GM18517 (cell line): ENCODE measurements around the gene WFDC1.

Experiments
- ATAC-seq: cut with Tn5 transposase; IDR thresholded peaks from one replicate; pipeline ENCODE4 v1.9.1; 2021; ENCODE audit warnings: mild to moderate bottlenecking, moderate library complexity; ENCODE audit not compliant: unreplicated experiment

WFDC1 gene, protein sequence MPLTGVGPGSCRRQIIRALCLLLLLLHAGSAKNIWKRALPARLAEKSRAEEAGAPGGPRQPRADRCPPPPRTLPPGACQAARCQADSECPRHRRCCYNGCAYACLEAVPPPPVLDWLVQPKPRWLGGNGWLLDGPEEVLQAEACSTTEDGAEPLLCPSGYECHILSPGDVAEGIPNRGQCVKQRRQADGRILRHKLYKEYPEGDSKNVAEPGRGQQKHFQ

GRCh38 chr16:84294531-84295142, at the start of gene WFDC1:
Gene WFDC1 (plus strand): TSS chr16:84294878. CDS start chr16:84294972, 94 bp downstream.
- no peak for ATAC-seq

DNA sequence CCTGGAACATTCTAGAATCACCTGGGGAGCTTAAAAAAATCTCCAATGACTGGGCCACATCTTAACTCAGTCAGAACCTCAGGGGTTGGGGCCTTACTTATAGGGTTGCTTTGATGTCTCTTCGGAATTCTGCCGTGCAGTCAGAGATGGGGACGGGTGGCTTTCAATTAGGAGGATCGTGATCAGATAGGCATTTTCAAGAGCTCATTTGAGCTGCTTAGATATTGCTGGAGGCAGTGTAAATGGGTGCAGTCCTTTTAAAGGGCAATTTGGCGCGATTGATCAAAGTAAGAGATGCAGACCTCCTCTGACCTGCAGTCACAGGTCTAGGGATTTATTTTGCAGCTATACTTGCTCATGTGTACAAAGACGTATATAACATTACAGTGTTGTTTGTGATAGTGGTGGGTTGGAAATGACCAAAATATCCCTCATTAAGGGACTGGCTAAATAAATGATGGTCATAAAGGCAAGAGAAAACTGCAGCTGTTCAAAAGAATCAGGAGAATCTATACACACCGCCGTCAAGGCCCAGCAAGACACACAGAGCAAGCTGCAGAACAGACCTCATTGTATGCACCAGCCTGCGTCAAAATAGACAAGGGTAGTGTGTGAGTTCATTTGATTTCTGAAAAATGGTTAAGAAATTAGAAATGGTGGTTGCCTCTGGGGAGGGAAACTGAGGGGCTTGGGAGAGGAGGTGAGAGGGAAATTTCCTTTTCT, 48.6 kb upstream of the WFDC1 start:
- ATAC-seq = no peak

- ATAC-seq = no peak
Observed at GRCh38 chr16:84246679-84247077, 48.0 kb upstream of the WFDC1 start.

GRCh38 chr16:84247331-84247730, 47.3 kb upstream of the WFDC1 start:
- no peak for ATAC-seq

DNA sequence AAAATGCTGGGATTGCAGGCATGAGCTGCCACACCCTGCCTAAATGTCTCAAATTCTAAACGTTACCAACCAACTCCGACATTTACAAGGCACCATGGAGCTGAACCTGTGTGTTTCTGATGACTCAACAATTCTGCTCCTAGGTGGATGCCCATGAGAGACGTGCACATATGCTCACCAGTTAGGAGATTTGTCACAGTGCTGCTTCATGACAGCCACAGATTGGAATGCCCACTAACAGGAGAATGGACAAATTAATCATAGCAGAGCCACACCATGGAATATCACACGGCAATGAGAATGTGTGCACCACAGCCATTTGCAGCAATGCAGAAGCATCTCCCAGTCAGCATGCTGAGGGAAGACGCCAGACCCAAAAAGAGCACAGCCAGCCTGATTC, 46.8 kb upstream of the WFDC1 start:
- ATAC-seq = no peak

DNA sequence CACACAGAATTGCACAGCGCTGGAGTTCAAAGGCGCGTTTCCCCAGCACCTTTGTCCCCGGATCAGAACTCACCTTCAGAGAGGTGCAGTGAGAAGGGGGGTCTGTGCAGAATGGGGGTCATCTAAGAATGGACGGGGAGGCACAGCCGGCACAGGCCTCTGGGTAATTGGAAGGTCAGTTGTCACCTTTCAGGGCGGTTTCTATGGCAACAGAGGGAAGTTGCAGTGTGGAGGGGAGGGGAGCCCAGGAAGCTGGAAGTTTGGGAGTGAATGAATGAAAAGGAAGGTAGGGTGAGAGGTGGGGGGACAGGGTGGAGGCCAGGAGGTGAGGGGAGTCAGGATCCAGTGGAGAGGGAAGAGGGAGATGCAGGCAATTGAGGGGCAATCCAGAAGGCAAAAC, 42.5 kb upstream of the WFDC1 start:
- no peak for ATAC-seq

GRCh38 chr16:84253173-84253572, 41.5 kb upstream of the WFDC1 start:
- ATAC-seq = no peak

DNA sequence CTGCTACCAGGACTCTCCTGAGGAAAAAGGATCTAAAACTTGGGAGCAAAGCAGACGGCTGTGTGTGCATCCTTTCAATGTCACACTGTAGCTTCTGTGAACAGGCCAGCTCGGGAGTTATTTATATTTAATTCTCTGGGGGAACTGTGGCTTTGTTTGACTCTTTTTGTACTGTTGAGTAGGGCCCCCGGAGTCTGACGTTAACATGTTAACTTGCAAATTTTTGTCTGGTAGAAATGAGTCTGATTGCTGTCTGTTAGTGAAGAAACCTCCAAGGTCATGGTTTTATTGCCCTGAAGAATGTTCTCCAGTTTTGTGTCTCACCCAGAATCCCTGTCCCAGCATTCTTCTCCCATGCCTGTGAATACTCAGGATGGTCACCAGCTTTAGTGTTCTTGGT, 40.6 kb upstream of the WFDC1 start:
- ATAC-seq = no peak

DNA sequence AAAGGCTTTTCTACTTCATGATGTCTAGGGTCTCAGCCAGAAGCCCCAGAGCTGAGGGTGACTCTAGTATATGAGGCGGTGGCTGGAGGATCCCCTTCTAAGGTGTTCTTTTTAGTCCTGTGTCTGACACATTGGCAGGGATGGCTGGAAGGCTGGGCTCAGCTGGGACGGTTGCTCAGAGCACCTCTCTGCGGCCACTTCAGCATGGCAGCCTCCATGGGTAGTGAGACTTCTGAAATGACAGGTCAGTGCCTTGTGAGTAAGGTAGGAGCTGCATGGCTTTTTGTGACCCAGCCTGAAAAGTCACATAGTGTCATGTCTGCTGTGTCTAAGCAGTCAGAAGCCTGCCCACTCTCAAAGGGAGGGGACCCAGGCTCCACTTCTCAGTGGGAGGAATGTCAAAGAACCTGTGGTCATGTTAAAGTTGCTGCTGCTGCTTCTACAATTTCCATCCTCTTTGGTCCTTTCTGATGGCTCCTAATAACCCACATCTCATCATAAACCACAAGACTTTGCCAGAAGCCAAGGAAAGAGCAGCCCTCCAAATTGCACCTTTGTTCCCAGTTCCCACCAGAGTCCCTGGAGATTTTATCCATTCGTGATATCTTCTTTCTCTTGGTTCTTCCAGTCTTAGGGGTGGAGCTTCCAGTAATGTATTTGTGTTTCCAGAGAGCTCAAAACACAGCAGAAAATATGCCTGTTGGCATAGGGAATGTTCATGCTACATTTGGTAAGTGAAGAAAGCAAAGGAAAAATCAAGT, 39.4 kb upstream of the WFDC1 start:
- no peak for ATAC-seq

DNA sequence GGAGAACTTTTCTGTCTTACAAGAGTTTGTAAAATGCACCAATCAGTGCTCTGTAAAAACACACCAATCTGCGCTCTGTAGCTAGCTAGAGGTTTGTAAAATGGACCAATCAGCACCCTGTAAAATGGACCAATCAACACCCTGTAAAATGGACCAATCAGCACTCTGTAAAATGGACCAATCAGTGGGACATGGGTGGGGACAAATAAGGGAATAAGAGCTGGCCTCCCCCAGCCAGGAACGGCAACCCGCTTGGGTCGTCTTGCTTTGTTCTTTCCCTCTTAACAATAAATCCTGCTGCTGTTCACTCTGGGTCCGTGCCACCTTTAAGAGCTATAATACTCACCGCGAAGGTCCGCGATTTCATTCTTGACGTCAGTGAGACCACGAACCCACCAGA, 36.4 kb upstream of the WFDC1 start:
- ATAC-seq = no peak

DNA sequence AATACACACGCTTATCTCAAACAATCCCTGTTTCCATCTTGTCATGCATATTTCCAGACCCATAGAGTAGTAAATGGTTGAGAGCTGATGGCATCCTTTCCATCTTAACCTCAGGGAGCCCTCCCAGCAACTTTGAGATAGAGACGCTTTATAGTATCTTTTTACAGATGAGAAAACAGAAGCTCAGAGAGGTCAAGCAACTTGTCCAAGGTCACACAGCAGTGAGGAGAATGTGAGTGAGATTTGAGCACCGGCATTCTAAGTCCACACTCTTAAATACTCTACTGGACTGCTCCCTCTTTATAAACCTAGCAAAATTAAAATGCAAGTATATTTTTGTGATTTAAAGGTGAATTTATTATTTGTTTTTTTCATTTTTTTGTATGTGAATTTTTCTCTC, 35.0 kb upstream of the WFDC1 start:
- no peak for ATAC-seq

GRCh38 chr16:84260766-84261554, 33.7 kb upstream of the WFDC1 start:
- no peak for ATAC-seq

- no peak for ATAC-seq
Observed at GRCh38 chr16:84262031-84262430, 32.6 kb upstream of the WFDC1 start.

GRCh38 chr16:84262939-84263338, 31.7 kb upstream of the WFDC1 start:
- ATAC-seq = no peak

- ATAC-seq = no peak
Observed at GRCh38 chr16:84266451-84266850, 28.2 kb upstream of the WFDC1 start.

DNA sequence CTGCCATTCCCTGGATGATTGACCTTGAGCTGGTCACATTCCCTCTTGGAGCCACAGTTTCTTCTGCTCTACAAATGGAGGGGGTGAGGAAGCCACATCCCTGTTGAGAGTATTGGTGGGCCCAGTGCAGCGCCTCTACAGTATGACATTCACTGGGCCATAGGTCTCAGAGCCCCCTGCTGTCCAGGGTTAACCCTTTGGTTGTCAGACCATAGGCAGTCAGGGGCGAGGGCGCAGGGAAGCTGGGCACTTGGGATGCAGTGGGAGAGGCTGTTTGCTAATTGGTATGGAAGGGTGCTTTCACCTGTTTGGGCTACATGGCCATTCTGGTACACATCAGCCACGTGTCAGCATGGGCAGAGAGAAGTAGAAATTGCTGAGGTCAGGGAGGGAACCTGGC, 27.3 kb upstream of the WFDC1 start:
- ATAC-seq = no peak

DNA sequence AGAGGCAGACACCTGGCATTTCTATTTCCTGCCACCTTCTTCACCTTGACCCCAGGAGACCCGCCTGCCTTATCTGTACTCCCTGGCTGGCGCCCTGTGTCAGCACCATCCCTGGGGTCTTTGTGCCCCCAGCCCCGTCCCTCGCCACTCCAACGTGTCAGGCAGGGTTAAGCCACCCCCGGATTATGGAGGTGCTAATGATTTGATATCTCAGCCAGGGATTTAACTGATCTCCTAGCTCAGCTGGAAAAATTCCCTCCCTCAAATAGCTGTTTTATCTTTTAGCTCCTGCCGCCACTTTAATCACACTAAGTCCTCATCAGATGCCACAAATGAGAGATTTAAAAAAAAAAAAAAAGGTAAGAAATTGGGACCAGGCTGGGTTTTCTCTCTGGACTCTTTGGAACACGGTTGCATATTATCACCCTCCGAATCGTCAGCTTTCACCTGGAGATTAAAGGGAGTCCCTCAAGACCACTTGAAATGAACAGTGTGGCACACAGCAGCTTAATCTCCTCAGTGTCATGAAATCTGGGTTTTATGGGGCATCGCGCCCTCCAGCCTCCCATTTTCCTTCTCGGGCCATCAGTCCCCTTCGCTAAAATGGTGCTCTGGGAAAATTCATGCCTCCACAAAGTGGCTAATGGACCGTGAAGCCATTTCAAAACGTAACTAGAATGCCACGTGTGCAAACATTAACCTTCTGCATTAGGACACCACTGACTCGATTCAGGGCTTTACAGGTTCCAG, 26.2 kb upstream of the WFDC1 start:
- ATAC-seq = no peak

GRCh38 chr16:84270071-84270470, 24.6 kb upstream of the WFDC1 start:
- ATAC-seq = no peak

DNA sequence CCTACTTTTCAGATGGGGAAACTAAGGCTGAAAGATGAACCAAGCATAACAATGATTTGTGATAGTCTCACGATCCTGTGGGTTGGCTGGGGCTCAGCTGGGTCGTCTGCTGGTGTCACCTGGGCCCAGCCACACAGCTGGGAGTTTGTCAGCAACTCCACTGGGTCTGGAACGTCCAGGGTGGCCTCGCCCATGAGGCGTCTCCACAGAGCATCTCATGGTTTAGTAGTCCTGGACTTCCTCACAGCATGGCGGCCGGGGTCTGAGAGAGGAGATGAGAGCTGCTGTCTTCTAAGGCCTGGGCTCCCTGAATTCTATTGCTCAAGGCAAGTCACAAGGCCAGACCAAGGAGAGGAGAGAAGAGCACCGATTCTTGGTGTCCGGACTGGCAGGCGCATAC, 24.1 kb upstream of the WFDC1 start:
- no peak for ATAC-seq

GRCh38 chr16:84271037-84271436, 23.6 kb upstream of the WFDC1 start:
- no peak for ATAC-seq
